DMS53 treated with DMSO at 0.1 percent for 48 hours (cell line): Measurements from ENCODE around the gene CDKAL1.

Experiments used
- DNase-seq: peaks from one replicate; lab custom pipeline; 2025; ENCODE audit not compliant: unreplicated experiment; lab: John Stamatoyannopoulos, UW

Gene CDKAL1

DNA sequence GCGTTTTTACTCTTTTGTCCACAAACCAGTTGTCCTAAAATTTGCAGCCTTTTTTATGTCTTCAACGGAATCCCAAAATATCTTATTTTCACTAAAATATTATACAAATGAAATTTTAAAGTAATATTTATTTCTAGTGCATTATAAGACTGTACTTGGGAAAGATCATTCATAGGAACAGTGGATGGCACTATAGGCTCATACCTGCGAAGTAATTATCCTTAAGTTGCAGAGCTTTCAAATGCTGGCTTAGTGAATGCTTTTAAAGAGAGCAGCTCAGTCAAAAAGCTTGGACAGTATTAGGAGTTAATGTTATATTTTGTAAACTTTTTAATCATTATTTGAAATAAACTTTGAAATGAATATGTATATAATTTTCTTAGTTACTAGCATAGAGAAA lies 254.9 kb downstream of the CDKAL1 start:
- no peak for DNase-seq

- DNase-seq = no peak
Measured at GRCh38 chr6:20790032-20790791, 256.0 kb downstream of the CDKAL1 start.

DNA sequence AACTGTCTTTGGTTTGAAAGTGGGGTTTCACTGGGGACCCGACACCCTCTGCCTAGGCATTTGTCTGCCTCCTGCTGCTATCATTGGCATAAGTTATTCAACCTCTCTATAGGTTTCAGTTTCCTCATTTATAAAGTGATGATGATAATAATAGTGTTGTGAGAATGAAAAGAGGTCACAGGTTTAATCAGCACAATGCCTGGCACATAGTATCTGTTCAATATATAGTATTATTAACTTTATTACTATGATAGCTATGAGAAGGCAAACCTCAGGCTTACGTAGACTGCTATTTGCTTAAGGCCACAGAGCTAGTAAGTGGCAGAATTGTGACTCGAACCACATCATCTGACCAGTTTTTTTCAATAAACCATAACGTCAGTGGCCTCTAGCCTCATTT lies 256.8 kb downstream of the CDKAL1 start:
- no peak for DNase-seq

GRCh38 chr6:20791944-20792343 lies 257.7 kb downstream of the CDKAL1 start:
- DNase-seq = no peak

- DNase-seq = no peak
Measured at GRCh38 chr6:20793174-20793573, 258.9 kb downstream of the CDKAL1 start.

- no peak for DNase-seq
Measured at GRCh38 chr6:20797597-20797996, 263.3 kb downstream of the CDKAL1 start.

DNA sequence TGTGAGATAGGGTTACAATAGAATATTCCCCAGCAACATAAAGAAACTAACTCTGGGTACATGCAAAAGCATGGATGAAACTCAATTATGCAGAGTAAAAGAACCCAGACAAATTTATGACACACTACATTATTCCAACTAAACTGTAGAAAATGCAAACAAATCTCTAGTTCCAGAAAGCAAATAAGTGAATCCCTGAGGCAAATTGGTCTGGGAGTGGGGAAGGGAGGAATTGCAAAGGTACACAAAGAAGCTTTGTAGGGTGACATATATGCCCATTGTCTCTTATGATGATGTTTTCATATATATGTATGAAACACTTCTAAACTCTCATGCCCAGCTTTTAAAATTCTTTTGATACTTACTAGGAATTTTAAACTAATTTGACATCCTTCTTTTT lies 266.0 kb downstream of the CDKAL1 start:
- DNase-seq = no peak

GRCh38 chr6:20800653-20801052 lies 266.4 kb downstream of the CDKAL1 start:
- DNase-seq = no peak

GRCh38 chr6:20801595-20801994 lies 267.3 kb downstream of the CDKAL1 start:
- DNase-seq = no peak

GRCh38 chr6:20802596-20802995 lies 268.3 kb downstream of the CDKAL1 start:
- DNase-seq = no peak

- no peak for DNase-seq
Measured at GRCh38 chr6:20805021-20805420, 270.8 kb downstream of the CDKAL1 start.

- no peak for DNase-seq
Measured at GRCh38 chr6:20806669-20807068, 272.4 kb downstream of the CDKAL1 start.

DNA sequence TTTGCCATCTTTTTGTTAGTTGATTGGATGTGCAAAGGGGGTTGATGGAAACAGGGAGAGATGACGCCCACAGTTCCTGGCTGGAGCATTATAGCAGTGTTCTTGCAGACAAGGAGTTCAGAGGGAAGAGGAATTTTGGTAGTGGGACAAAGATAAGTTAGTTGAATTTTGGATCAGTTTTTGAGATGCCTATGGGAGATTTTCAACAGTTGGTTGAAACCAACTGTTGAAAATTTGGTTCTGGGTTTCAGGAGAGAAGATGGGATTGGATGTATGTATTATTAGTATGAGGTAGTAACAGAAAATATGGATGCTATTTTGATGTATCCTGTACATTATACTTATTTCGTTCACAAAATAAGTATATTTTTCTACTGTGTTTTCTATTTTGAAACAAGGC lies 274.2 kb downstream of the CDKAL1 start:
- DNase-seq = no peak

GRCh38 chr6:20808924-20809323 lies 274.7 kb downstream of the CDKAL1 start:
- no peak for DNase-seq

DNA sequence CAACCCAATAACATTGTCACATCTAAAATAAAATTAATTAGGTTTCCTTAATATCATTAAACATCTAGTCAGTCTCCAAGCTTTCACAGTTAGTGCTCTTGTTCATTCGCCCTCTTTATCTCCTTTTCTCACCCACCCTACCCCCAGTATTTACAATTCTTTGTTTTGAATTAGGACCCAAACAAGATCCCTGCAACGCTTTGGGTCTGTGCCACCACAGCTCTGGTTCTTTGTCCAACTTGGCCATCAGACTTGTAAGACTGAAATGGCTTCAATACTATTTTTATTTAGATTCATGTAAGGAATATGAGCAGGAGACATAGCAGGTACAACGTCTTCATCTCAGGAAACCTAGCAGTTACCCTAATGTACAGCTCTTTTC lies 276.5 kb downstream of the CDKAL1 start:
- no peak for DNase-seq

DNA sequence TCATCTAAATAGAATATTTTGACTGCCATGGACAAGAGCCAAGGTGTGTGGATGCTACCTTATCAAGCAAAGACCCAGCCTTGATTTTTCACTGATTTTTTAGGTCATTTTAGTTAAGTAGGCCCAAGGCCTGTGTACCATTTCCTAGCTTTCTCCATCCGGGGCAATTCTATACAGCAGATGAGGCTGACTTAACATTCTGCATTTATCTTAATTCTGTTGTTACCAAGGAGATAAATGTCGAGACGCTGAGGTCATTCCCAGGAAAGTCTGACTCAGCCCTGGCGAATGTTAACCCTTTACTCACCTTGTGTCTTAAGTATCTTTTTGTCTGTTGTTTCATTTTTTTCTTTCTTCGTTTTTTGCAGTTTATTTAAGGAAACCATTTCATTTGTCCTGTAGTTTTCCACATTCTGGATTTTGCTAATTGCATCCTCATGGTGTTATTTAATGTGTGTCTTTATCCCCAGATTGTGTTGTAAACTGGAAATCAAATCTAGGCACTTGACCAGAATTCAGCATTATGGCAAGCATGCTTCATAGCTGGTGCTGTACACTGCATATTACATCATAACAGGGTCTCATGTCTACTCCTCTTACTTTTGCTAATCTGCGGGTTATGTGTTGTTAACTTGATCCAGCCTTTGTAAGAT lies 277.0 kb downstream of the CDKAL1 start:
- no peak for DNase-seq

DNA sequence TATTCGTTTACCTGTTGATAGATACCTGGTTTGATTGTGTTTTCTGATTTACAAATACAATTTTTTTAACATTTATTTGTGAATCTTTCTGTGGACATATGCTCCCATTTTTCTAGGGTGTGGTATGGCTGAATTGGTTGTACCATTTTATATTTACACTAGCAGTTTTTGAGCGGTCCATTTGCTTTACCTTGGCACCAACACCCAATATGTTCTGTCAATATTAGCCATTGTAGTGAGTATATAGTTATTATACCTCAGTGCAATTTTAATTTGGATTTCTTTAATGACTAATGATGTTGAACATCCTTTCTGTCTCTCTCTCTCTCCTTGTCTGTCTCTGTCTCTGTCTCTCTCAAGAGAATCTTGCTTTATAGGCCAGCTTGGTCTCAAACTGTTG lies 278.5 kb downstream of the CDKAL1 start:
- no peak for DNase-seq

DNA sequence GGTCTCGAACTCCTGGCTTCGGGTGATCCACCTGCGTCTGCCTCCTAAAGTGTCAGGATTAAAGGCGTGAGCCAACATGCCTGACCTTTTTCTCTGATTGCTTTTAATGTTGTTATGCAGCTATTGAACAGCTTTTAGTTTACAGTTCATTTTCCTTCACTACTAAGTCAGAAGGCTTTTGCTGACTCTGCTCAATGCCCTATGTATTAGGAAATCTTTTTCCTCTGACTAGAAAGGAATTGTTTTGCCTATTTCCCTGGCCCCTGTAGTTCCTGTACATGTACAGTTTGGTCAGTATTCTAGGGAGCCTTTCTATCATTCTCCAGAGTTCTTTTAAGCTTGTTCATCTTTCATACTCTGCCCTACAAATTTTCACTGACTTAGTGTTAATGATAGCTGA lies 280.2 kb downstream of the CDKAL1 start:
- DNase-seq = no peak

DNA sequence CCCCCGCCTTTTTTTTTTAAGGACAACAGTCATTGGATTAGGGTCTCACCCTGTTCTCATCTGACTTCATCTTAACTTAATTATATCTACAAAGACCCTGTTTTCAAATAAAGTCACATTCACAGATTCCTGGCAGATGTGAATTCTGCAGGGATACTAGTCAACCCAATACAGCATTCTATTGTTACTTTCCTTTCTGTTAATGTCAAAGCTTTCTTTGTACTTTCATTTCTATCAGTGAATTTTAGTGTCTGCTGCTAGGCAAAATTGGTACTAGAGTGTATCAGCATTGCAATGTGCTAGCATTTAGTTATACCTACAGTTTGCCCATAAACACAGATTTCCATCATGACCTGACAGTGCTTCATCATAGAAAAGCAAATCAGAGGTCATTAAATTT lies 281.9 kb downstream of the CDKAL1 start:
- no peak for DNase-seq

- no peak for DNase-seq
Measured at GRCh38 chr6:20817806-20818320, 283.6 kb downstream of the CDKAL1 start.

- DNase-seq = no peak
Measured at GRCh38 chr6:20819774-20820400, 285.6 kb downstream of the CDKAL1 start.

- no peak for DNase-seq
Measured at GRCh38 chr6:20826378-20826777, 292.1 kb downstream of the CDKAL1 start.
